ENCODE data around the gene HTRA1.

Gene HTRA1

GRCh38 chr10:122471531-122472177 lies 10.3 kb downstream of the HTRA1 start:
- Histone ChIP-seq H3K27ac (ENCODE audit: low read length) (no peak overlapping the region), H3K27me3 (ENCODE audit: control insufficient read depth, insufficient read depth, low read length) (no peaks in the 10 kb centered on the region), H3K4me1 (ENCODE audit: control insufficient read depth, insufficient read depth, low read length) (peaks cover 14% of the 10 kb centered on the region), H3K4me3 (ENCODE audit: low read length) (no peak overlapping the region), H3K36me3 (ENCODE audit: control insufficient read depth, insufficient read depth, low read length) (no peaks in the 10 kb centered on the region), H3K9me3 (ENCODE audit: control insufficient read depth, insufficient read depth, low read length) (no peaks in the 10 kb centered on the region)
- WGBS (ENCODE audit: insufficient coverage, insufficient read length), result no CpG with 5 or more reads among the region's 4 CpGs
- DNase-seq (ENCODE audit: low read depth, low spot score), result no peak

GRCh38 chr10:122473116-122473515 lies 11.8 kb downstream of the HTRA1 start:
- Histone ChIP-seq H3K27ac (ENCODE audit: low read length) (no peak overlapping the region), H3K9me3 (ENCODE audit: control insufficient read depth, insufficient read depth, low read length) (no peaks in the 10 kb centered on the region), H3K4me1 (ENCODE audit: control insufficient read depth, insufficient read depth, low read length) (peaks cover 16% of the 10 kb centered on the region), H3K36me3 (ENCODE audit: control insufficient read depth, insufficient read depth, low read length) (no peaks in the 10 kb centered on the region), H3K4me3 (ENCODE audit: low read length) (no peak overlapping the region), H3K27me3 (ENCODE audit: control insufficient read depth, insufficient read depth, low read length) (no peaks in the 10 kb centered on the region)
- DNase-seq (ENCODE audit: low read depth, low spot score), result no peak
- no CpG with 5 or more reads among the region's 8 CpGs for WGBS (ENCODE audit: insufficient coverage, insufficient read length)

GRCh38 chr10:122474131-122474818 lies 12.9 kb downstream of the HTRA1 start:
- no peak for DNase-seq (ENCODE audit: low read depth, low spot score)
- no peak overlapping the region for H3K27ac ChIP-seq (ENCODE audit: low read length)
- H3K27me3 ChIP-seq (ENCODE audit: control insufficient read depth, insufficient read depth, low read length), result no peaks in the 10 kb centered on the region
- no peaks in the 10 kb centered on the region for H3K36me3 ChIP-seq (ENCODE audit: control insufficient read depth, insufficient read depth, low read length)
- no peaks in the 10 kb centered on the region for H3K9me3 ChIP-seq (ENCODE audit: control insufficient read depth, insufficient read depth, low read length)
- no CpG with 5 or more reads among the region's 15 CpGs for WGBS (ENCODE audit: insufficient coverage, insufficient read length)
- peaks cover 16% of the 10 kb centered on the region for H3K4me1 ChIP-seq (ENCODE audit: control insufficient read depth, insufficient read depth, low read length)
- no peak overlapping the region for H3K4me3 ChIP-seq (ENCODE audit: low read length)

GRCh38 chr10:122475100-122475499 lies 13.7 kb downstream of the HTRA1 start:
- no CpG with 5 or more reads among the region's 12 CpGs for WGBS (ENCODE audit: insufficient coverage, insufficient read length)
- no peak for DNase-seq (ENCODE audit: low read depth, low spot score)
- H3K4me3 ChIP-seq (ENCODE audit: low read length), result no peak overlapping the region
- H3K9me3 ChIP-seq (ENCODE audit: control insufficient read depth, insufficient read depth, low read length), result no peaks in the 10 kb centered on the region
- H3K27ac ChIP-seq (ENCODE audit: low read length), result no peak overlapping the region
- no peaks in the 10 kb centered on the region for H3K36me3 ChIP-seq (ENCODE audit: control insufficient read depth, insufficient read depth, low read length)
- peaks cover 16% of the 10 kb centered on the region for H3K4me1 ChIP-seq (ENCODE audit: control insufficient read depth, insufficient read depth, low read length)
- H3K27me3 ChIP-seq (ENCODE audit: control insufficient read depth, insufficient read depth, low read length), result no peaks in the 10 kb centered on the region

- no peaks in the 10 kb centered on the region for H3K36me3 ChIP-seq (ENCODE audit: control insufficient read depth, insufficient read depth, low read length)
- WGBS (ENCODE audit: insufficient coverage, insufficient read length), result no CpG with 5 or more reads among the region's 16 CpGs
- H3K9me3 ChIP-seq (ENCODE audit: control insufficient read depth, insufficient read depth, low read length), result no peaks in the 10 kb centered on the region
- peaks cover 16% of the 10 kb centered on the region for H3K4me1 ChIP-seq (ENCODE audit: control insufficient read depth, insufficient read depth, low read length)
- DNase-seq (ENCODE audit: low read depth, low spot score), result no peak
- no peak overlapping the region for H3K4me3 ChIP-seq (ENCODE audit: low read length)
- no peaks in the 10 kb centered on the region for H3K27me3 ChIP-seq (ENCODE audit: control insufficient read depth, insufficient read depth, low read length)
- H3K27ac ChIP-seq (ENCODE audit: low read length), result no peak overlapping the region
Measured at GRCh38 chr10:122475591-122476332, 14.4 kb downstream of the HTRA1 start.

- no CpG with 5 or more reads among the region's 6 CpGs for WGBS (ENCODE audit: insufficient coverage, insufficient read length)
Measured at GRCh38 chr10:122476333-122476695, 15.0 kb downstream of the HTRA1 start.

GRCh38 chr10:122477436-122477835 lies 16.1 kb downstream of the HTRA1 start:
- Histone ChIP-seq H3K27ac (ENCODE audit: low read length) (no peak overlapping the region), H3K4me3 (ENCODE audit: low read length) (no peak overlapping the region)
- no CpG with 5 or more reads among the region's 5 CpGs for WGBS (ENCODE audit: insufficient coverage, insufficient read length)

More at GRCh38 chr10:122476333-122476695, 15.0 kb downstream of the HTRA1 start:
- Histone ChIP-seq H3K27me3 (ENCODE audit: control insufficient read depth, insufficient read depth, low read length) (no peaks in the 10 kb centered on the region), H3K9me3 (ENCODE audit: control insufficient read depth, insufficient read depth, low read length) (no peaks in the 10 kb centered on the region), H3K27ac (ENCODE audit: low read length) (no peak overlapping the region), H3K4me1 (ENCODE audit: control insufficient read depth, insufficient read depth, low read length) (peaks cover 16% of the 10 kb centered on the region), H3K36me3 (ENCODE audit: control insufficient read depth, insufficient read depth, low read length) (no peaks in the 10 kb centered on the region), H3K4me3 (ENCODE audit: low read length) (no peak overlapping the region)
- DNase-seq (ENCODE audit: low read depth, low spot score), result no peak

GRCh38 chr10:122478971-122479370 lies 17.6 kb downstream of the HTRA1 start:
- Histone ChIP-seq H3K4me3 (ENCODE audit: low read length) (no peak overlapping the region), H3K4me1 (ENCODE audit: control insufficient read depth, insufficient read depth, low read length) (peaks cover 16% of the 10 kb centered on the region), H3K36me3 (ENCODE audit: control insufficient read depth, insufficient read depth, low read length) (no peaks in the 10 kb centered on the region), H3K27me3 (ENCODE audit: control insufficient read depth, insufficient read depth, low read length) (no peaks in the 10 kb centered on the region), H3K27ac (ENCODE audit: low read length) (no peak overlapping the region), H3K9me3 (ENCODE audit: control insufficient read depth, insufficient read depth, low read length) (no peaks in the 10 kb centered on the region)
- DNase-seq (ENCODE audit: low read depth, low spot score), result no peak
- no CpG with 5 or more reads among the region's 7 CpGs for WGBS (ENCODE audit: insufficient coverage, insufficient read length)

More at GRCh38 chr10:122477436-122477835, 16.1 kb downstream of the HTRA1 start:
- DNase-seq (ENCODE audit: low read depth, low spot score), result no peak
- Histone ChIP-seq H3K36me3 (ENCODE audit: control insufficient read depth, insufficient read depth, low read length) (no peaks in the 10 kb centered on the region), H3K9me3 (ENCODE audit: control insufficient read depth, insufficient read depth, low read length) (no peaks in the 10 kb centered on the region), H3K4me1 (ENCODE audit: control insufficient read depth, insufficient read depth, low read length) (peaks cover 16% of the 10 kb centered on the region), H3K27me3 (ENCODE audit: control insufficient read depth, insufficient read depth, low read length) (no peaks in the 10 kb centered on the region)

- Histone ChIP-seq H3K36me3 (ENCODE audit: control insufficient read depth, insufficient read depth, low read length) (no peaks in the 10 kb centered on the region), H3K4me1 (ENCODE audit: control insufficient read depth, insufficient read depth, low read length) (peaks cover 11% of the 10 kb centered on the region), H3K4me3 (ENCODE audit: low read length) (no peak overlapping the region), H3K27ac (ENCODE audit: low read length) (no peak overlapping the region), H3K27me3 (ENCODE audit: control insufficient read depth, insufficient read depth, low read length) (no peaks in the 10 kb centered on the region), H3K9me3 (ENCODE audit: control insufficient read depth, insufficient read depth, low read length) (no peaks in the 10 kb centered on the region)
- WGBS (ENCODE audit: insufficient coverage, insufficient read length), result no CpG with 5 or more reads among the region's 10 CpGs
- no peak for DNase-seq (ENCODE audit: low read depth, low spot score)
Measured at GRCh38 chr10:122480146-122480833, 18.9 kb downstream of the HTRA1 start.

- Histone ChIP-seq H3K4me1 (ENCODE audit: control insufficient read depth, insufficient read depth, low read length) (peaks cover 4% of the 10 kb centered on the region), H3K4me3 (ENCODE audit: low read length) (no peak overlapping the region), H3K27ac (ENCODE audit: low read length) (no peak overlapping the region), H3K36me3 (ENCODE audit: control insufficient read depth, insufficient read depth, low read length) (no peaks in the 10 kb centered on the region), H3K27me3 (ENCODE audit: control insufficient read depth, insufficient read depth, low read length) (no peaks in the 10 kb centered on the region), H3K9me3 (ENCODE audit: control insufficient read depth, insufficient read depth, low read length) (no peaks in the 10 kb centered on the region)
- WGBS (ENCODE audit: insufficient coverage, insufficient read length), result no CpG with 5 or more reads among the region's 6 CpGs
- no peak for DNase-seq (ENCODE audit: low read depth, low spot score)
Measured at GRCh38 chr10:122481296-122482056, 20.1 kb downstream of the HTRA1 start.
